Measurements from ENCODE around the gene ABCD3.

Gene ABCD3

GRCh38 chr1:94462606-94463005 lies 44.4 kb downstream of the ABCD3 start:
- DNase-seq (ENCODE audit: low read depth in 2 of 2) = no peak

- no peak for DNase-seq (ENCODE audit: low read depth in 2 of 2)
These were observed 45.0 kb downstream of the ABCD3 start for GRCh38 chr1:94463056-94463764.

GRCh38 chr1:94463765-94464330 lies 45.7 kb downstream of the ABCD3 start:
- DNase-seq (ENCODE audit: low read depth in 2 of 2) = no peak

GRCh38 chr1:94468708-94469107 lies 50.5 kb downstream of the ABCD3 start:
- no peak for DNase-seq (ENCODE audit: low read depth in 2 of 2)

GRCh38 chr1:94471271-94471670 lies 53.1 kb downstream of the ABCD3 start:
- DNase-seq (ENCODE audit: low read depth in 2 of 2) = no peak

GRCh38 chr1:94475232-94475631 lies 57.0 kb downstream of the ABCD3 start:
- DNase-seq (ENCODE audit: low read depth in 2 of 2) = no peak

GRCh38 chr1:94479682-94480081 lies 61.5 kb downstream of the ABCD3 start:
- DNase-seq (ENCODE audit: low read depth in 2 of 2) = no peak

GRCh38 chr1:94481473-94481933 lies 63.3 kb downstream of the ABCD3 start:
- DNase-seq (ENCODE audit: low read depth in 2 of 2) = peak in 1 of 2 experiments; percentile 40

GRCh38 chr1:94486990-94487389 lies 68.8 kb downstream of the ABCD3 start:
- no peak for DNase-seq (ENCODE audit: low read depth in 2 of 2)

- DNase-seq (ENCODE audit: low read depth in 2 of 2) = no peak
These were observed 72.4 kb downstream of the ABCD3 start for GRCh38 chr1:94490556-94490955.

GRCh38 chr1:94496076-94496755 lies 78.0 kb downstream of the ABCD3 start:
- DNase-seq (ENCODE audit: low read depth in 2 of 2) = no peak

GRCh38 chr1:94501426-94501825 lies 83.2 kb downstream of the ABCD3 start:
- no peak for DNase-seq (ENCODE audit: low read depth in 2 of 2)

GRCh38 chr1:94501935-94502334 lies 83.7 kb downstream of the ABCD3 start:
- no peak for DNase-seq (ENCODE audit: low read depth in 2 of 2)

GRCh38 chr1:94503153-94503552 lies 85.0 kb downstream of the ABCD3 start:
- DNase-seq (ENCODE audit: low read depth in 2 of 2) = no peak

- DNase-seq (ENCODE audit: low read depth in 2 of 2) = no peak
These were observed 86.4 kb downstream of the ABCD3 start for GRCh38 chr1:94504601-94505000.

GRCh38 chr1:94512816-94513215 lies 94.6 kb downstream of the ABCD3 start:
- DNase-seq (ENCODE audit: low read depth in 2 of 2) = no peak

GRCh38 chr1:94514095-94514727 lies 96.0 kb downstream of the ABCD3 start:
- no peak for DNase-seq (ENCODE audit: low read depth in 2 of 2)

GRCh38 chr1:94515296-94515947 lies 97.2 kb downstream of the ABCD3 start:
- no peak for DNase-seq (ENCODE audit: low read depth in 2 of 2)

GRCh38 chr1:94519351-94519750 lies 101.2 kb downstream of the ABCD3 start:
- no peak for DNase-seq (ENCODE audit: low read depth in 2 of 2)

- DNase-seq (ENCODE audit: low read depth in 2 of 2) = peak; percentile 49 to 58
These were observed 104.1 kb downstream of the ABCD3 start for GRCh38 chr1:94522304-94522703.

- DNase-seq (ENCODE audit: low read depth in 2 of 2) = no peak
These were observed 106.3 kb downstream of the ABCD3 start for GRCh38 chr1:94524531-94524930.

Data from fibroblast of skin of left quadriceps (primary cell).